ENCODE results near the gene ZBTB40. TPM values are rescaled to one million over a fixed set of nuclear protein-coding genes. Genes with fewer than 3 reads are reported as not detected.

ZBTB40 gene
- total RNA-seq, 1 experiment from 2014 or later: 19.5 TPM

- Histone ChIP-seq H3K27ac (ENCODE audit: low read depth, low read length) (no peak overlapping the region), H3K4me2 (ENCODE audit: low read length) (no peak overlapping the region), H4K20me1 (ENCODE audit: insufficient read depth) (no peaks in the 10 kb centered on the region), H3K9me2 (ENCODE audit: insufficient read depth) (no peaks in the 10 kb centered on the region), H3K4me3 (replicated peaks in 1 of 2; ENCODE audit: low read depth in 1 of 2, low read length in 2 of 2) (no peak overlapping the region), H3K4me1 (ENCODE audit: control insufficient read depth in 1 of 2, insufficient read depth in 2 of 2, low read length in 2 of 2) (peaks cover 13 to 25% of the 10 kb centered on the region in 2 experiments), H3K36me3 (ENCODE audit: control insufficient read depth in 1 of 2, insufficient read depth in 2 of 2, low read length in 2 of 2) (no peaks in the 10 kb centered on the region), H3K79me2 (ENCODE audit: insufficient read depth, low read length) (peaks cover 24% of the 10 kb centered on the region), H2AFZ (ENCODE audit: low read depth, low read length, poor library complexity, severe bottlenecking) (no peak overlapping the region), H3K9me3 (ENCODE audit: control insufficient read depth in 1 of 2, insufficient read depth in 1 of 2, low read depth in 1 of 2, low read length in 2 of 2) (no peaks in the 10 kb centered on the region), H3K27me3 (ENCODE audit: insufficient read depth, low read length) (no peaks in the 10 kb centered on the region), H3K9ac (ENCODE audit: low read length) (no peak overlapping the region)
- no TSS peak for BruUV-seq (replicated peaks)
- DNase-seq (ENCODE audit: low read depth, low spot score) (no peak), ATAC-seq (no peak)
- CTCF ChIA-PET: no interaction called here
- POLR2A ChIA-PET: no interaction called here
- RAD21 ChIA-PET (ENCODE audit: low non-redundant PET in 1 of 2, low total read pairs in 2 of 2, uncharacterized antibody in 2 of 2, unreplicated experiment in 2 of 2): no interaction called here
- intact Hi-C loops (cut with micrococcal nuclease): no loop called here
- no peak for TF ChIP-seq ZFX (IDR thresholded peaks at IDR 0.05)
- no peak for TF ChIP-seq ZNF274 (IDR thresholded peaks at IDR 0.05; ENCODE audit: low read depth, low read length)
- no peak for TF ChIP-seq POLR2AphosphoS5 (IDR thresholded peaks at IDR 0.05; ENCODE audit: low read depth, low read length)
- TF ChIP-seq REST (IDR thresholded peaks at IDR 0.05; ENCODE audit: low read depth): no peak
- TF ChIP-seq YY1 (IDR thresholded peaks at IDR 0.05; ENCODE audit: extremely low read depth, insufficient replicate concordance, low read depth, low read length): no peak
- TF ChIP-seq MAX (IDR thresholded peaks at IDR 0.05): no peak
- no peak for TF ChIP-seq ELF1 (IDR thresholded peaks at IDR 0.05; ENCODE audit: borderline replicate concordance, low read depth)
- TF ChIP-seq SIN3A (IDR thresholded peaks at IDR 0.05; ENCODE audit: low read depth): no peak
- TF ChIP-seq ZBTB33 (IDR thresholded peaks at IDR 0.05; ENCODE audit: extremely low read depth, insufficient replicate concordance, low read length): no peak
- TF ChIP-seq EZH2 (IDR thresholded peaks at IDR 0.05): no peak
Measured at GRCh38 chr1:22449636-22450035, 2.0 kb upstream of the ZBTB40 start.

All from HCT116 (cell line).